HEK293 (cell line): Measurements from ENCODE around the gene BLM.

ENCODE experiments used
- CTCF ChIA-PET: fragments of 350-600 bp; formaldehyde crosslinking; extraction: SDS; loops from one replicate; lab custom pipeline; 2021; ENCODE audit warnings: antibody characterized with exemption; lab: Yijun Ruan, JAX
- POLR2A ChIA-PET: fragments of 300-600 bp; formaldehyde crosslinking; extraction: SDS; loops from one replicate; lab custom pipeline; 2020; ENCODE audit warnings: antibody characterized with exemption, inconsistent platforms; lab: Yijun Ruan, JAX
- H3K27ac ChIP-seq: fragments of 200-500 bp; sonication (Bioruptor generic); 2 replicates; pipeline ENCODE4 v1.5.1; 2014; ENCODE audit warnings: low read depth, low read length, control low read depth, inconsistent platforms; ENCODE audit errors: extremely low read depth
- H3K36me3 ChIP-seq, 2 experiments: fragments of 200-500 bp in 1 of 2; sonication (Bioruptor generic) in 1 of 2; 1 replicate in 1 of 2; 2 replicates in 1 of 2; pipeline ENCODE4 v1.5.1; 2014 to 2017; ENCODE audit warnings: inconsistent platforms in 2 of 2, low read length in 2 of 2; ENCODE audit not compliant: control insufficient read depth in 2 of 2, insufficient read depth in 1 of 2
- H3K4me1 ChIP-seq: fragments of 200-500 bp; sonication (Bioruptor generic); 2 replicates; pipeline ENCODE4 v1.5.1; 2014; ENCODE audit warnings: mild to moderate bottlenecking, low read length, inconsistent platforms; ENCODE audit not compliant: control insufficient read depth, insufficient read depth
- H3K4me3 ChIP-seq: 2 replicates; pipeline ENCODE4 v1.5.1; 2011; ENCODE audit warnings: low read depth, mild to moderate bottlenecking, control low read depth, low read length, moderate library complexity
- H3K9me3 ChIP-seq: fragments of 200-500 bp; sonication (Bioruptor generic); 2 replicates; pipeline ENCODE4 v1.5.1; 2014; ENCODE audit warnings: low read depth, low read length, inconsistent platforms; ENCODE audit not compliant: control insufficient read depth, insufficient read depth
- BCL11A ChIP-seq: fragments of 450-650 bp; formaldehyde crosslinking; IDR thresholded peaks from 2 replicates; pipeline ENCODE4 v1.5.1; 2016; ENCODE audit warnings: low read depth, missing biosample characterization, missing genetic modification characterization
- EGR2 ChIP-seq: fragments of 450-650 bp; formaldehyde crosslinking; IDR thresholded peaks from 2 replicates; pipeline ENCODE4 v1.5.1; 2016; ENCODE audit warnings: low read depth, missing biosample characterization, missing genetic modification characterization
- KLF17 ChIP-seq: fragments of 450-650 bp; formaldehyde crosslinking; IDR thresholded peaks from 2 replicates; pipeline ENCODE4 v1.5.1; 2016; ENCODE audit warnings: missing biosample characterization, missing genetic modification characterization
- MYNN ChIP-seq: fragments of 450-650 bp; formaldehyde crosslinking; IDR thresholded peaks from 2 replicates; pipeline ENCODE4 v1.5.1; 2016; ENCODE audit warnings: missing biosample characterization, missing genetic modification characterization, borderline replicate concordance
- OSR2 ChIP-seq: fragments of 450-650 bp; formaldehyde crosslinking; IDR thresholded peaks from 2 replicates; pipeline ENCODE4 v1.5.1; 2016; ENCODE audit warnings: missing biosample characterization, missing genetic modification characterization
- SETDB1 ChIP-seq: IDR thresholded peaks from one replicate; pipeline ENCODE4 v1.6.1; 2017; ENCODE audit warnings: mild to moderate bottlenecking, low read length, moderate library complexity, mixed read lengths; ENCODE audit not compliant: insufficient read length
- ZBTB8A ChIP-seq: fragments of 450-650 bp; formaldehyde crosslinking; IDR thresholded peaks from 2 replicates; pipeline ENCODE4 v1.5.1; 2016; ENCODE audit warnings: missing biosample characterization, missing genetic modification characterization
- ZFHX2 ChIP-seq: fragments of 450-650 bp; formaldehyde crosslinking; conservative IDR thresholded peaks from 2 replicates; pipeline ENCODE4 v1.5.1; 2016; ENCODE audit warnings: missing biosample characterization, missing genetic modification characterization
- ZFP37 ChIP-seq: fragments of 450-650 bp; formaldehyde crosslinking; IDR thresholded peaks from 2 replicates; pipeline ENCODE4 v1.5.1; 2016; ENCODE audit warnings: missing biosample characterization, missing genetic modification characterization
- ZFP69B ChIP-seq: fragments of 450-650 bp; formaldehyde crosslinking; IDR thresholded peaks from 2 replicates; pipeline ENCODE4 v1.5.1; 2016; ENCODE audit warnings: missing biosample characterization, missing genetic modification characterization
- ZIC2 ChIP-seq: fragments of 450-650 bp; formaldehyde crosslinking; IDR thresholded peaks from 2 replicates; pipeline ENCODE4 v1.5.1; 2016; ENCODE audit warnings: missing biosample characterization, missing genetic modification characterization
- ZNF266 ChIP-seq: fragments of 450-650 bp; formaldehyde crosslinking; IDR thresholded peaks from 2 replicates; pipeline ENCODE4 v1.5.1; 2016; ENCODE audit warnings: missing biosample characterization, missing genetic modification characterization, low read depth
- ZNF324 ChIP-seq: fragments of 450-650 bp; formaldehyde crosslinking; IDR thresholded peaks from 2 replicates; pipeline ENCODE4 v1.5.1; 2016; ENCODE audit warnings: missing biosample characterization, missing genetic modification characterization
- ZNF335 ChIP-seq: fragments of 450-650 bp; formaldehyde crosslinking; conservative IDR thresholded peaks from 2 replicates; pipeline ENCODE4 v1.5.1; 2016; ENCODE audit warnings: missing biosample characterization, missing genetic modification characterization
- ZNF416 ChIP-seq: fragments of 450-650 bp; formaldehyde crosslinking; IDR thresholded peaks from 2 replicates; pipeline ENCODE4 v1.5.1; 2016; ENCODE audit warnings: missing biosample characterization, missing genetic modification characterization
- ZNF449 ChIP-seq: fragments of 450-650 bp; formaldehyde crosslinking; IDR thresholded peaks from 2 replicates; pipeline ENCODE4 v1.5.1; 2017; ENCODE audit warnings: missing biosample characterization, mild to moderate bottlenecking, missing genetic modification characterization, moderate library complexity
- ZNF518A ChIP-seq: fragments of 450-650 bp; formaldehyde crosslinking; conservative IDR thresholded peaks from 2 replicates; pipeline ENCODE4 v1.5.1; 2016; ENCODE audit warnings: low read depth, missing biosample characterization, missing genetic modification characterization
- ZNF530 ChIP-seq: fragments of 450-650 bp; formaldehyde crosslinking; IDR thresholded peaks from 2 replicates; pipeline ENCODE4 v1.5.1; 2016; ENCODE audit warnings: low read depth, missing biosample characterization, missing genetic modification characterization
- ZNF560 ChIP-seq: fragments of 450-650 bp; formaldehyde crosslinking; IDR thresholded peaks from 2 replicates; pipeline ENCODE4 v1.5.1; 2017; ENCODE audit warnings: missing biosample characterization, missing genetic modification characterization, borderline replicate concordance

The BLM gene

GRCh38 chr15:90814191-90814821 is 97.2 kb downstream of the BLM start:
- peak overlapping the region; percentile 60 for H3K27ac ChIP-seq
- ChIA-PET CTCF (interaction anchor here (0.9 to 1.7 kb wide), 2 partner anchors 71 to 72 kb away, joined by 3 to 5 read pairs; no protein-coding TSS in a partner anchor), POLR2A (no interaction called here)
- TF ChIP-seq ZBTB8A (tag by site-specific recombination) (no peak), ZNF324 (tag by site-specific recombination) (no peak), ZIC2 (tag by site-specific recombination) (peak; percentile 75), ZFHX2 (tag by site-specific recombination) (peak; percentile 83), OSR2 (tag by site-specific recombination) (peak; percentile 89), EGR2 (tag by site-specific recombination) (peak; percentile 83), ZNF416 (tag by site-specific recombination) (no peak), ZNF335 (tag by site-specific recombination) (peak; percentile 36; the same call in 1 of the 2 replicates), ZNF266 (tag by site-specific recombination) (no peak), ZFP37 (no peak), KLF17 (tag by site-specific recombination) (0 out of 2 replicates have a peak, but pooled peaks have one; percentile 55)
- H3K4me3 ChIP-seq = no peak overlapping the region
- H3K9me3 ChIP-seq = no peaks in the 10 kb centered on the region
- H3K36me3 ChIP-seq = peaks cover 28 to 47% of the 10 kb centered on the region in 2 experiments
- H3K4me1 ChIP-seq = peaks cover 14% of the 10 kb centered on the region

- TF ChIP-seq MYNN (tag by site-specific recombination) (no peak), ZNF530 (no peak), ZNF449 (tag by site-specific recombination) (no peak), SETDB1 (no peak), ZNF560 (tag by site-specific recombination) (no peak)
- TF ChIP-seq, all 188 proteins: peak for 0
- H3K9me3 ChIP-seq = no peaks in the 10 kb centered on the region
- H3K4me3 ChIP-seq = no peak overlapping the region
- H3K4me1 ChIP-seq = peaks cover 14% of the 10 kb centered on the region
- ChIA-PET POLR2A (no interaction called here), CTCF (interaction anchor here (0.5 to 0.6 kb wide), 2 partner anchors 30 to 332 kb away, joined by 3 read pairs; no protein-coding TSS in a partner anchor)
- H3K36me3 ChIP-seq = peaks cover 15 to 24% of the 10 kb centered on the region in 2 experiments
- H3K27ac ChIP-seq = no peak overlapping the region
These were observed 99.4 kb downstream of the BLM start for GRCh38 chr15:90816401-90817116.

GRCh38 chr15:90817117-90818057 is 100.2 kb downstream of the BLM start:
- ChIA-PET POLR2A (no interaction called here), CTCF (interaction anchor here (0.6 to 0.8 kb wide), 2 partner anchors 14 to 333 kb away, joined by 3 to 4 read pairs; no protein-coding TSS in a partner anchor)
- Histone ChIP-seq H3K4me1 (peaks cover 14% of the 10 kb centered on the region), H3K9me3 (no peaks in the 10 kb centered on the region), H3K27ac (no peak overlapping the region), H3K4me3 (no peak overlapping the region), H3K36me3 (peaks cover 8 to 16% of the 10 kb centered on the region in 2 experiments)
- TF ChIP-seq BCL11A (tag by site-specific recombination) = no peak
- no peak for TF ChIP-seq ZNF518A (tag by site-specific recombination)
- TF ChIP-seq ZFP69B = peak; percentile 64; the same call in 1 of the 2 replicates
